Ishikawa (cell line): ENCODE results near the gene KLC3.

Source experiments
- CEBPB ChIP-seq: IDR thresholded peaks from 2 replicates; pipeline ENCODE4 v1.6.1; 2012
- CREB1 ChIP-seq: IDR thresholded peaks from 2 replicates; pipeline ENCODE4 v1.6.1; 2012; ENCODE audit warnings: low read depth
- EGR1 ChIP-seq: IDR thresholded peaks from 2 replicates; pipeline ENCODE4 v1.6.1; 2012
- EP300 ChIP-seq: IDR thresholded peaks from 2 replicates; pipeline ENCODE4 v1.6.1; 2012; ENCODE audit warnings: borderline replicate concordance
- FOXM1 ChIP-seq: IDR thresholded peaks from 2 replicates; pipeline ENCODE4 v1.6.1; 2012; ENCODE audit warnings: low read depth, borderline replicate concordance
- MAX ChIP-seq: IDR thresholded peaks from 2 replicates; pipeline ENCODE4 v1.6.1; 2012
- NFIC ChIP-seq: IDR thresholded peaks from 2 replicates; pipeline ENCODE4 v1.6.1; 2012
- RAD21 ChIP-seq: IDR thresholded peaks from 2 replicates; pipeline ENCODE4 v1.6.1; 2012; ENCODE audit warnings: low read depth
- REST ChIP-seq: IDR thresholded peaks from 2 replicates; pipeline ENCODE4 v1.6.1; 2012; ENCODE audit warnings: low read depth, mild to moderate bottlenecking
- TAF1 ChIP-seq: IDR thresholded peaks from 2 replicates; pipeline ENCODE4 v1.6.1; 2012; ENCODE audit warnings: low read depth, mild to moderate bottlenecking
- TCF12 ChIP-seq: IDR thresholded peaks from 2 replicates; pipeline ENCODE4 v1.6.1; 2012; ENCODE audit warnings: low read depth
- TEAD4 ChIP-seq: IDR thresholded peaks from 2 replicates; pipeline ENCODE4 v1.6.1; 2012
- USF1 ChIP-seq: IDR thresholded peaks from 2 replicates; pipeline ENCODE4 v1.6.1; 2012

GRCh38 chr19:45342911-45343310, 2.4 kb downstream of the KLC3 start:
- TF ChIP-seq NFIC (no peak), TAF1 (no peak), MAX (no peak), FOXM1 (no peak), EGR1 (no peak), TCF12 (no peak), USF1 (no peak), EP300 (no peak), CREB1 (no peak), TEAD4 (no peak), CEBPB (no peak), REST (no peak), RAD21 (no peak)
